HG03521 (cell line): ENCODE results near the gene SETD4.
"Not testable (repeated sequence)": the region's sequence is repeated elsewhere in the genome, so short reads cannot be mapped to it uniquely, and the experiment has no call there.

Experiments
- ATAC-seq: cut with Tn5 transposase; IDR thresholded peaks from one replicate; pipeline ENCODE4 v1.9.1; 2021; ENCODE audit warnings: mild to moderate bottlenecking, moderate library complexity; ENCODE audit not compliant: unreplicated experiment

Gene SETD4, protein sequence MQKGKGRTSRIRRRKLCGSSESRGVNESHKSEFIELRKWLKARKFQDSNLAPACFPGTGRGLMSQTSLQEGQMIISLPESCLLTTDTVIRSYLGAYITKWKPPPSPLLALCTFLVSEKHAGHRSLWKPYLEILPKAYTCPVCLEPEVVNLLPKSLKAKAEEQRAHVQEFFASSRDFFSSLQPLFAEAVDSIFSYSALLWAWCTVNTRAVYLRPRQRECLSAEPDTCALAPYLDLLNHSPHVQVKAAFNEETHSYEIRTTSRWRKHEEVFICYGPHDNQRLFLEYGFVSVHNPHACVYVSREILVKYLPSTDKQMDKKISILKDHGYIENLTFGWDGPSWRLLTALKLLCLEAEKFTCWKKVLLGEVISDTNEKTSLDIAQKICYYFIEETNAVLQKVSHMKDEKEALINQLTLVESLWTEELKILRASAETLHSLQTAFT

DNA sequence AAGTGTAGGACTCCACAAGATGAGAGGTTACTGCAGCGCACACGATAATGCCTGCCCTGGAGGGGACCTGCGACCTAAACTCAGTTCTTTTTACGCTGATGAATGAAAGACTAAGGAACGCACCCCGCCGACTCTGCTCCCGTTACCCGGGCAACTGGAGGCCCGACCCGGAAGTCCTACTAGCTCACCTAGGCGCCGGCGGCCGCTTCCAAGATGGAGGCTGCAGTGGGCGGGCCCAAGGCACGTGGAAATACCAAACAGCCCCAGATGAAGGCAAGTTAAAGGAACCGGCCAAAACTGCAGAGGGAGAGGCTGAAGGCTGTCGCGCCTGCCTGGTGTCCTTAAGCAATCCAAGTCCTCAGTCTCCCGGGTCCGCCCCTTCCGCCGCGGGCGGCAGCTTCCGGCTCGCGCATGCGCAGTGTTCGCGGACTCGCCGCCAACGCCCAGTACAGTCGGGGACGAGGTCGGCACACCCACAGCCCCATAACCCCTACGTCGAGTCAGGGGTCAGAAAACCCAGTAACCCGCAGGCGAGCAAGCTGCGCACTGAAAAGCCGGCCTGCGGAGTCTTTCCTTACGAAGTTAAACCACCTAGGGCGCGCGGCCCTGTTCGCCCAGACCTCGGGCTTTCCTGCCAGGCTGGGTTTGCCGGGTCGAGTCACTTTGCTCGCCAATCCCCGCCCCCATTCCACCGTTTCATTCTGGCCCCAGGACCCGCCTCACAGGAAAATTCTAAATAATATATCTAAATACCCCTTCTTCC lies at the start of gene SETD4:
Gene SETD4, minus strand, starts transcription at position 368 of the 763 bp plus-strand sequence. CDS start 1,638 bp downstream, outside the sequence.
- peak; percentile 87 for ATAC-seq

DNA sequence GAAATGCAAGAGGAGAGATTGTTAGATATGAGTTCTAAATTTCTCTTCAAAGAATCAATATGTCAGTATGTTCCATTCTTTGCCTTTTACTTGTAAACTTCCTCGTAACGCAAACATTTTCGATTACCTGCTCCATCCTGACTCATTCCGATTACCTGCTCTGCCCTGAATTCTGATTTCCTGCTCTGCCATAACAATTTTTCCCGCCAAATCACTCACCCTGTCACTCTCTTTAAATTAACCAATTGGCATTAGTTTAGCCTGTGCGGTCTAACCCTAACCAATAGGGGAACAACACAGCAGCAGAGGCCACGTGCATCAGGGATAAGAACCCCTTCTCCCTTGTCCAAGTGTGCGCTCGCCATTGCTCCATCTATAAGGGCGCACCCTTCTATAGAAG lies 49.5 kb upstream of the SETD4 start:
- ATAC-seq = no peak

DNA sequence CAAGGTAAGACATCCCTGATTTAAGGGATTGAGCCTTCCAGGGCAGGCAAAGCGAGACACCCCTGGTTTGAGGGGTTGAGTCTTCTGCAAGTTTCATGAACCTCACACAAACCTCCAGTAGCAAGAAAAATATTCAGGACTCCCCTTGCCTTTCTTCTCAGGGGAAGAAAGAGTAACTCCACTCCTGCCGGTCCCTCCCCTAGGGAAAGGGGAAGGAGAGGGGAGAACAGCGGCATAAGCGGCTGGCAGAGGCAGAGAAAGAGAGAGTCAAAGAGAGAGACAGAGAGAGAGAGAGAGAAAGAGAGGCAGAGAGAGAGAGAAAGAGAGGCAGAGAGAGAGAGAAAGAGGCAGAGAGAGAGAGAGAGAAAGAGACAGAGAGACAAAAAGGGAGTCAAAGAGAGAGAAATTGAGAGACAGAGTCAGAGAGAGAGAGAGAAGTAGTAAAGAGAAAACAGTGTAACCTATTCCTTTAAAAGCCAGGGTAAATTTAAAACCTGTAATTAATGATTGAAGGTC lies 45.1 kb upstream of the SETD4 start:
- ATAC-seq = no peak

DNA sequence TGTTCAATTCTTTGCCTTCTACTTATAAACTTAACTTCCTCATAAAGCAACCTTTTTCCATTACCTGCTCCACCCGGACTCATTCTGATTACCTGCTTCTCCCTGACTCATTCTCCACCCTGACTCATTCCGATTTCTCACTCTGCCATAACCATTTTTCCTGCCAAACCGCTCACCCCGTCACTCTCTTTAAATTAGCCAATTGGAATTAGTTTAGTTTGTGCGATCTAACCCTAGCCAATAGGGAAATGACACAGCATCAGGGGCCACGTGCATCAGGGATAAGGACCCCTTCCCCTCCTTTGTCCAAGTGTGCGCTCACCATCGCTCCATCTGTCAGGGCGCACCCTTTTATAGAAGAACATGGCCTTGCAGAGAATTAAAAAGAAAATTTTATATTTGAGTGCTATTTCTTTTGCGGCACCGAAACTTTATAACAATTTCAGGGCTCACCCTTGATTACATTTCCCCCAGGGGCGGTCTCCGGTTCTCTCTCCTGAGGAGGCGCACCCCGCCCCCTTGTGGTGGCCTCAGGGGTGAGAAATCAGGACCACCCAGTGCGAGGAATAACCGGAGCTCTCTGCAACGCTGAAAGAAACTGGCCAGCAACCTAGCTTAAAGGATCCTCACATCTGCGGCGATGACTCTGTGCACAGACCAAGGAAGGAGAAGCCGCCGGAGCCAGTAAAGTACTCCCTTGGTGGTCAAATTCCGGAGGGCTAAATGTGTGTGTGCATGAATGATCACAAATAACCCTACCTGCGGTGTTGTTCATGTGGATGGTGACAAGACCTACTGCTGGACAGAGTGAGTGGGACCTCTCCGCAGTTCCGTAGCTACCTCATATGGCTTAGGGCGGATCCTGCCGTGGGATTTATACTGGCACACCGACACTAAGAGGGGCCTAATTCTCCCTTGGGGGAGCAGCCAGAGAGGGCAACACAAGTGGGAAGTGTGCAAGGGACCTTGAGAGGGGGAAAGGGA lies 44.3 kb upstream of the SETD4 start:
- ATAC-seq = no peak

DNA sequence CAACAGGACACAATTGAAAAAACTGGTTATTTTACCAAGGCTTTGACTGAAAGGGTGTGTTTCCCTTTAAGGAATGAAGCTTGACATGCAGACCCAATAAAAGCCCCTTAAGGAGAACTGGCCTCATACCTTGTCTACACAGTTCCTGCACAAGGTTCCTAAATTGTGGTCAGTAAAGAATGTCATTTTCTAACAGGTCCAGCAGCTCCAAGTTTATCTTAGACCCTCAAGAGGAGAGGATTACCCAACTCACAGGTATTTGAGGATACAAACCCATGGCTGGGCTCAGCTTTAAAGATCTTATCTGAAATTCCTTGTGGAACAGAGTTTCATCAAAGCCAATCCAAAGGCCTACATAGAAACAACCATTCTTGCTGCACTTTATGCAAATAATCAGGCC lies 43.1 kb upstream of the SETD4 start:
- no peak for ATAC-seq

DNA sequence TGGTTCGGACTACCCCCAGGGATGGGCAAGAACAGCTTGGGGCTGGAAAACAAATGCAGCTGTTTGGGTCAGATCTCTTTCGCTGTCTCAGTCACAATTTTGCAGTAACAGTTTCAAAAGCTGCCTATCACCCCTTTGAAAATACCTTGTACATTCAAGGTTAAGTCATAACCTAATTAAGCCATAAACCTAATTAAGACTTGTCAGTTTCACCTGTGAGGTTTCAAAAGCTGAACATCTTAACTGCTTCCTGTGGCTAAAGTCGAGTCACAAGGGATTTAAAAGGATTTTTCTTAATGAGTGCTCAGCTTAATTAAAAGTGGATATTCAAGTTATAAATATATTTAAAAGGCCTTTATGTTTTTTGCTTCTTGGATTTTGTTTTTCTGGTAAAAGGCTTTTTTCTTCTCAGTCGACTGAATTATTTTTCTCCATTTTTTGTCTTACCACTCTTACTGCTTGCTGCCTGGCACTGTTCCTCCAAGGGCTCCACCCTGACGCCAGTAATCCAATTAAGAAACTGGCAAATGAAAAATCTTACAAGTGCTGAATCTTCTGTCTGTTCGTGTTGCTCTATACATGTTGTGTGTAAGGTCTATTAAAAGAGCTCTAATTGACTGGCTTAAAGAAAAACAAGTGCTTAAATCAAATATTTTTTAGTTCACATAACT lies 40.8 kb upstream of the SETD4 start:
- no peak for ATAC-seq

DNA sequence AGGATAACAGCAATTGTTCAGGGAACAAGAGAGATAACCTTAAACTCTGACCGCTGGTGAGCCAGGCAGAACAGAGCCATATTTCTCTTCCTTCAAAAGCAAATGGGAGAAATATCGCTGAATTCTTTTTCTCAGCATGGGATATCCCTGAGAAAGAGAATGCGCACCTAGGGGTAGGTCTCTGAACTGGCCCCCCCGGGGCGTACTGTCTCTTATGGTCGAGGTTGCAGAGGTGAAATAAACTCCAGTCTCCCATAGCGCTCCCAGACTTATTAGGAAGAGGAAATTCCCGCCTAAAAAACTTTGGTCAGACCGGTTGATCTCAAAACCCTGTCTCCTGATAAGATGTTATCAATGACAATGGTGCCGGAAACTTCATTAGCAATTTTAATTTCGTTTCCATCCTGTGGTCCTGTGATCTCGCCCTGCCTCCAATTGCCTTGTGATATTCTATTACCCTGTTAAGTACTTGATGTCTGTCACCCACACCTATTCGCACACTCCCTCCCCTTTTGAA lies 39.4 kb upstream of the SETD4 start:
- ATAC-seq = not testable (repeated sequence)

DNA sequence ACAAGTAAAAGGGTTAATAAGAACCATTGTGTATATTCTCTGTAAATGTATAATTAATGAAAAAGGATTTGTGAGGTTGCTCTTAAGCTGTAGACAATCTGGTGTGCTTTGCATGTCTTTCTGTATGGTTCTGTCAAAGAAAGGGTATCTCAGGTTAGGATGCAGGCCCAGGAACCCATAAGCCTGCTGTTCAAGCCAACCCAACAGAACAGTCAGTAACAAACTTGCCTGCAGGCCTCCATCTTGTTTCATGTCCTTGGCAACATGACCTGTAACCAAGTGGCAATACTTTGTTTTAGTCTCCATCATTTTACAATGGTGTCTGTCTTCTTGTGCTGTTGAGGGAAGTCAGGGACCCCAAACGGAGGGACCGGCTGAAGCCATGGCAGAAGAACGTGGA lies 38.7 kb upstream of the SETD4 start:
- no peak for ATAC-seq

DNA sequence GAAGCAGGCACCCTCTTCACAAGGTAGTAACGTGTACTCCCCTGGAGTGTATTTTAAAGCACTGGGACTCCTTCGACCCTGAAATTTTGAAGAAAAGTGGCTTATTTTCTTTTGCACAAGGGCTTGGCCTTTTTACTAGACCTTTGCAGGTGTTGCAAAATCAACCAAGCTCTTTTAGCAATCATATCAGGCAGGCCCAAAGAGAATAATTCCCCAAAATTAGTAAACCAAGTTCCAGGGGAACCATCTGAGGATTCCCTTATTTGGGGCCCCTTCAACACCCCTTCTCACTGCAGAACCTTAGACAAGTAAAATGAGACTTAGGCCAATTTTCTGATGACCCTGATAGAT lies 37.8 kb upstream of the SETD4 start:
- no peak for ATAC-seq

DNA sequence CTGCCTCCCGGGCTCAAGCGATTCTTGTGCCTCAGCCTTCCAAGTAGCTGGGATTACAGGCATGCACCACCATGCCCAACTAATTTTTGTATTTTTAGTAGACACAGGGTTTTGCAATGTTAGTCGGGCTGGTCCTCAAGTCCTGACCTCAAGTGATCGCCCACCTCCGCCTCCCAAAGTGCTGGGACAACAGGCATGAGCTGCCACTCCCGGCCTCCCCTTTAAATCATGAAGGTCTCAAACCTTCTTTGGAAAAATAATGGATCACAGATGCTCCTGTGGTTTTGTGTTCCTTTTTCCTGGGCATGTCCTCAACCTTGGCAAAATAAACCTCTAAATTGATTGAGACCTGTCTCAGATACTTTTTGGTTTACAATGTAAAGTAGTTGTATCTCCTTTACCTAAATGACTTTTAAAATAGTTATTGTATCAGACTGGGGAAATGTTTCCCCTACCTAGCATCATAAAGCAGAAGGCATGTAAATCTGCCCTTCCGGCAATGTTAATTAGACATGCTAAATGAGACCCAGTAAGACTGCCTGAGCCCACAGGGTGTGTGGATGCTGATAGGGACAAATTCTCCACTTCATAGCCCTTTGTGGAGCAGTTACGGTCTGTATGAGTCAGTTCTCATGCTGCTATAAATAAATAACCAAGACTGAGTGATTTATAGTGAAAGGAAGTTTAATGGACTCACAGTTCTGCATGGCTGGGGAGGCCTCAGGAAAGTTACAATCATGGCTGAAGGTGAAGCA lies 37.3 kb upstream of the SETD4 start:
- ATAC-seq = no peak

DNA sequence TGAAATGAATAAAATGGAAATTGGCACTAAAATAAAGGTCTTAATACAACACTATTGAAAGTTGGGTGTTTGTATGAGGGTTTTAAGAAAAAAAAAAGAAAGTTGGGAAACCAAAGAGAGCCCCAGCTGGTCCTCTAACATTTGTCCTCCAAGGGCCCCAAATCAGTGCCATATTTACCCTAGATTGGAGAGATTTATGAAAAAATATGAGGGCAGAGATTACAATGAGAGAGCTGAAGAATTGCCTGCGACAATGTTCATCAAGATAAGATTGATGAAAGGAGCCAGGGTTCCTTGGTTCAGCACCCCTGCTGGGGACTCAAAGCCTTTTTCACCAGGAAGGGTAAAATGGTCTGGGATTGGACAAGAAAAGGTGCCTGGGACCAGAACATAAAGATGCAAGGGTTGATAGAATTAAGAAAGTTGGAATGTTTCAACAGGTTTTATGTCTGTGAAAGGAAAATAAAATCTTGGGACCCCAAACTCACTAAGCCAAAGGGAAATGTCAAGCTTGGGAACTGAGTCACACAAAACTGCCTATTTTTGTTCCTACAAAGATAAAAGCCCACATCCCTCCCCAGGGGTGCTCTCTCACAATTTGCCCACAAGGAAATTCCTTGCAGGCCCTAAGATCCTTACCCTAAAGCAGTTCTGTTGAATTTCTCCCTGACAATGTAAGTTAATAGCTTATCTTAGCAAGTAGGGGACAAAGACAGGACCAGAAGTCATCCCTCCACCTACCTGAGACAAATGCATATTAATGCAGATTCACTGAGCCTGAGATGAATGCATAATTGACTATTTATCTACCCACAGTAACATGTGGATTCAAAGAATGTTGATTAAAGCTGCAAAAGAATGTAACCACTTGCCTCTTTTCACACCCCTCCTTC lies 36.3 kb upstream of the SETD4 start:
- ATAC-seq = no peak

DNA sequence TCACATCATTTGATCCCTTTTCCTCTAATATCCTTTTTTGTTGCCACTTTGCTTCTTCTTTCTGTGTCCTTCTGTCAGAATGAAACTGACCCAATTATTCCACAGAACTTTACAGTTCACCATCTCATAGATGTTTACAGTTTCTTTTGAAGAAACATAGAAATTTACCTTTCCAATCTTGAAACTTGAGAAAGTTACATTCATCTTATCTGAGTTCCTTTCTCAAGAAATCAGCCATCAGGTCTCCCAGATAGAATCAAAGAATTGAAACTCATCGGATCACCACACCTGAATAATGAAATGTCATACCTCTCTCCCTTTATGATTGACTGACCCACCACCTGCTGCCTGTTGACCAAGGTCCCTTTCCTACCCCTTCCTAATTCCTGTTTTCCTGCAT lies 33.2 kb upstream of the SETD4 start:
- no peak for ATAC-seq

DNA sequence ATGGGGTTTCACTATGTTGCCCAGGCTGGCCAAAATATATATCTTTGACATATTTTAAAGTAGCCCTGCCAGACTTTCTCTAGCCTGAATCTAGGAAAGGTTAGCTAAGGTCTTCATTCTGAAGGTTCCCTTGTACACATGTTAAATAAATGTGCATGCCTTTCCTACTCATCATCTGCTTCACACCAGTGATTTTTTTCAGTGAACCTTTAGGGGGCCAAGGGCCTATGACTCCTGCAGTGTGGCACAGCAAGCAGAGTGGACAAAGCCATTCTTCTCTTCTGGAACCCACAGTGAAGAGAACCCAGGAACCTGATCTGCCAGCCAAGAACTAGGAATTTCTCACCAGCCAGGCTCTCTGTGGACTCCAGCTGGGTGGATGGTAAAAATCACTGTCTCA lies 32.4 kb upstream of the SETD4 start:
- no peak for ATAC-seq

DNA sequence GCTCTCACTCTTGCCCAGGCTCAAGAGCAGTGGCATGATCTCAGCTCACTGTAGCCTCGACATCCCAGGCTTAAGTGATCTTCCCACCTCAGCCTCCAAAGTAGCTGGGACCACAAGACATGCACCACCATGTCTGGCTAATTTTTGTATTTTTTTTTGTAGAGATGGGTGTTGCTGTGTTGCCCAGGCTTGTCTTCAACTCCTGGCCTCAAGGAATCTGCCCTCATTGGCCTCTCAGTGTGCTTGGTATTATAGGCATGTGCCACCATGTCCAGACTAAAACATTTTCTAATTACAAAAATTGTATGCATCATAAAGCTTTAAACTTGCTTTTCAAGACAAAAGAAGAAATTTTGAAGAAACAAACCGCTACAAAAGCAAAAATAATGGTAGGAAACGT lies 29.6 kb upstream of the SETD4 start:
- no peak for ATAC-seq

DNA sequence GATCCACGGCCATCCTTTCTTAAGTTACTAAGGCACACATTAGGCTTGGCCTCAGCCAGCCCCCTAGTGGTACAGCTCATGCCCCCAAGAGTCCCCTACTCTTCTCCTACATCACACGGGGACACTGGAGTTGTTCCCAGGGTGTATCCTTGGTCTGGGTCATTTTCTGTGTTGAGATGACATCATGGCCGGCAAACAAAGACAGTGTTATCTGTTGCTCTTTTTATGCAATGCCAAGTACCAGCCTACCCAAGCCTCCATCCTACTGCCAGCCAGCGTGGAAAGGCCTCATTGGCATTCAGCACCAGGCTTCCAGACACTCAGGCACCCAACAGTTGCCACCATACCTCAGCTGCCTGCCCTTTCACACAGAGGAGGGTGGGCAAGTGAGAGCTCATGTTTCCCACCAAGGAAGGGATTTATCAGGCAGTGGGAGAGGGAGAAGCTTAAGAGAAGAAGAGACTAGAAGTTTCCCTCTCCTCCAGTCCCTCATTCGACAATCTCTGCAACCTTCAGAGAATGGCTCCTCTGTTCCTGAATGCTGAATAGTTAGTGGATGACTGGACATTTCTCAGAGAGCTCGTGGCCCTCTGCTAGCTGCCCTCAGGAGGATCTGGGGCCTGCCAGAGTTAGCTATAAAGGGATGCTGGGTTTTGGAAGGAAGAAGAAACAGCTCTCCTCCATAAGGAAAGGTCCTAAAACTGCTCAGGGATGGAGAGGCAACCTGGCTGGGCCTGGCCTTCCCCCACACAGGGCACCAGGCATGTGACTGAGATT lies 27.2 kb upstream of the SETD4 start:
- ATAC-seq = no peak

DNA sequence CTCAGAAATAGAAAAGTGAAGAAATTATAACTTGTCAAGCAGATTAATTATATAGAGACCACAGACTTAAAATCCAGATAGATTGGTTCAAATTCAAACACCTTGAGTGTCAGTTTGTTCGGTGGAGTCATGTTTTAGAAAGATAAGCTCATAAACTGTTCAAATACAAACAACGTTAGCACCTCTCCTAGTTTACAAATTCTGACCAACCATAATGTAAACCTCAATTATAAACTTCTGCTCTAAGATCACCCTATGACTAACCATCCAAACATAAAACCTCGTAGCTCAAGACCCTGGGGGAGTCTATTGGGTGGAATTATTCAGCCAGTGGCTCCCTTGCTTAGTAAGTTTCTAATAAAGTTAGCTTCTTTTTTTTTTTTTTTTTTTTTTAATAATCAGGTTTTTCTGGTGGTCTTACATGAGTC lies 21.9 kb upstream of the SETD4 start:
- no peak for ATAC-seq

DNA sequence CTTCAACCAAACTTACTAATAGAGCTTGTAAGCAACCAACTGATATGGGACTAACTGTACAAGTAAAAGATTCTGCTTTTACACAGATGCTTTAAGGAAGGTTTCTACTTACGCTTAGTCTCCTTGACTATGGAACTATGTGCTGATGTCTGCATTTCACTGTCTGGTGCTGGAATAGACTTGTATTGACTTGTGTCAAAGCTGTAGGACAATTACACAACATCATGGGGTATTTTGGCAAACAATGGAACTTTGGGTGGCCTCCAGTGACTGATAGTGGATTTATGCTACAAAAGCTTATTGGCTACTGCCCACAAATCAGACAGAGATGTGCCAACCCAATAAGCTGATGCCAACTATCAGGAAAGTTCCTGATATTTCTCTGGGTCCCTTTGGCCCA lies 20.1 kb upstream of the SETD4 start:
- ATAC-seq = no peak

DNA sequence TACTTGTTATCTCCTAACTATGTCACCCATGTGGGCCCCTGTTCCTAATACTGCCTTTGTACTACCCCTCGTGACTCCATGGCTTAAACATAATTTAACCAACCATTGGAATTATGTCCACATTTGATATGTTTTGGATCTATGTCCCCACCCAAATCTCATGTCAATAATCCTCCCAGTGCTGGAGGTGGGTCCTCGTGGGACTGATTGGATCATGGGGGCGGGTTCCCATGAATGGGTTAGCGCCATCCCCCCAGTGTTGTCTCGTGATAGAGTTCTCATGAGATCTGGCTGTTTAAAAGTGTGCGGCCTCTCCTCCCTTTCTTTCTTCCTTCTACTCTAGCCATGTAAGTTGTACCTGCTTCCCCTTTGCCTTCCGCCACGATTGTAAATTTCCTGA lies 19.3 kb upstream of the SETD4 start:
- no peak for ATAC-seq
